IPS-18a (cell line): ENCODE data around the gene CACNA2D1.
A peak's percentile ranks its signal among the peaks of the same experiment; 100 is the strongest.

Source experiments
- H3K27ac ChIP-seq: one replicate; pipeline ENCODE4 v1.5.1; 2013; ENCODE audit warnings: low read length
- H3K27me3 ChIP-seq: one replicate; pipeline ENCODE4 v1.6.1; 2013; ENCODE audit warnings: mild to moderate bottlenecking, low read length; ENCODE audit not compliant: control insufficient read depth, insufficient read depth
- H3K36me3 ChIP-seq: one replicate; pipeline ENCODE4 v1.6.1; 2013; ENCODE audit warnings: low read depth, low read length; ENCODE audit not compliant: control insufficient read depth
- H3K4me1 ChIP-seq: one replicate; pipeline ENCODE4 v1.6.1; 2013; ENCODE audit warnings: low read depth, low read length; ENCODE audit not compliant: control insufficient read depth
- H3K4me3 ChIP-seq: one replicate; pipeline ENCODE4 v1.5.1; 2013; ENCODE audit warnings: low read length
- H3K9ac ChIP-seq: one replicate; pipeline ENCODE4 v1.6.1; 2013; ENCODE audit warnings: mild to moderate bottlenecking, low read length, moderate library complexity
- H3K9me3 ChIP-seq: one replicate; pipeline ENCODE4 v1.6.1; 2013; ENCODE audit warnings: low read depth, low read length; ENCODE audit not compliant: control insufficient read depth

Gene CACNA2D1

GRCh38 chr7:82294382-82294784, 149.2 kb downstream of the CACNA2D1 start:
- no peaks in the 10 kb centered on the region for H3K36me3 ChIP-seq
- no peak overlapping the region for H3K9ac ChIP-seq
- no peak overlapping the region for H3K4me3 ChIP-seq

GRCh38 chr7:82293467-82293866, 150.1 kb downstream of the CACNA2D1 start:
- H3K36me3 ChIP-seq, result no peaks in the 10 kb centered on the region
- no peak overlapping the region for H3K9ac ChIP-seq
- H3K4me1 ChIP-seq, result peaks cover 18% of the 10 kb centered on the region
- no peaks in the 10 kb centered on the region for H3K27me3 ChIP-seq
- H3K27ac ChIP-seq, result no peak overlapping the region
- no peak overlapping the region for H3K4me3 ChIP-seq
- H3K9me3 ChIP-seq, result no peaks in the 10 kb centered on the region

More at GRCh38 chr7:82294382-82294784, 149.2 kb downstream of the CACNA2D1 start:
- Histone ChIP-seq H3K9me3 (no peaks in the 10 kb centered on the region), H3K27me3 (no peaks in the 10 kb centered on the region), H3K27ac (no peak overlapping the region), H3K4me1 (peaks cover 9% of the 10 kb centered on the region)

GRCh38 chr7:82291931-82292330, 151.6 kb downstream of the CACNA2D1 start:
- Histone ChIP-seq H3K27me3 (no peaks in the 10 kb centered on the region), H3K27ac (no peak overlapping the region), H3K9ac (no peak overlapping the region), H3K4me1 (peaks cover 25% of the 10 kb centered on the region), H3K4me3 (no peak overlapping the region), H3K9me3 (no peaks in the 10 kb centered on the region), H3K36me3 (no peaks in the 10 kb centered on the region)

GRCh38 chr7:82289889-82290288, 153.7 kb downstream of the CACNA2D1 start:
- Histone ChIP-seq H3K9ac (no peak overlapping the region), H3K27ac (no peak overlapping the region), H3K36me3 (no peaks in the 10 kb centered on the region), H3K4me3 (no peak overlapping the region), H3K27me3 (no peaks in the 10 kb centered on the region), H3K4me1 (peaks cover 45% of the 10 kb centered on the region), H3K9me3 (no peaks in the 10 kb centered on the region)

GRCh38 chr7:82289152-82289535, 154.4 kb downstream of the CACNA2D1 start:
- H3K4me1 ChIP-seq, result peaks cover 52% of the 10 kb centered on the region
- peak overlapping the region; percentile 6 for H3K27ac ChIP-seq
- no peaks in the 10 kb centered on the region for H3K36me3 ChIP-seq
- H3K9me3 ChIP-seq, result no peaks in the 10 kb centered on the region
- no peaks in the 10 kb centered on the region for H3K27me3 ChIP-seq
- H3K9ac ChIP-seq, result no peak overlapping the region
- peak overlapping the region; percentile 7 for H3K4me3 ChIP-seq

GRCh38 chr7:82286798-82287140, 156.8 kb downstream of the CACNA2D1 start:
- Histone ChIP-seq H3K36me3 (no peaks in the 10 kb centered on the region), H3K27ac (no peak overlapping the region), H3K4me3 (no peak overlapping the region), H3K27me3 (no peaks in the 10 kb centered on the region), H3K4me1 (peaks cover 52% of the 10 kb centered on the region), H3K9ac (no peak overlapping the region), H3K9me3 (no peaks in the 10 kb centered on the region)

GRCh38 chr7:82286096-82286797, 157.3 kb downstream of the CACNA2D1 start:
- H3K9ac ChIP-seq, result no peak overlapping the region
- no peak overlapping the region for H3K4me3 ChIP-seq
- no peak overlapping the region for H3K27ac ChIP-seq
- no peaks in the 10 kb centered on the region for H3K27me3 ChIP-seq
- H3K4me1 ChIP-seq, result peaks cover 52% of the 10 kb centered on the region
- H3K36me3 ChIP-seq, result no peaks in the 10 kb centered on the region
- no peaks in the 10 kb centered on the region for H3K9me3 ChIP-seq

GRCh38 chr7:82284936-82285519, 158.5 kb downstream of the CACNA2D1 start:
- Histone ChIP-seq H3K27me3 (no peaks in the 10 kb centered on the region), H3K4me1 (peaks cover 50% of the 10 kb centered on the region), H3K36me3 (no peaks in the 10 kb centered on the region), H3K4me3 (no peak overlapping the region), H3K27ac (no peak overlapping the region), H3K9ac (no peak overlapping the region), H3K9me3 (no peaks in the 10 kb centered on the region)

GRCh38 chr7:82275342-82275741, 168.2 kb downstream of the CACNA2D1 start:
- no peak overlapping the region for H3K4me3 ChIP-seq
- H3K4me1 ChIP-seq, result no peaks in the 10 kb centered on the region
- no peak overlapping the region for H3K27ac ChIP-seq
- H3K9me3 ChIP-seq, result no peaks in the 10 kb centered on the region
- H3K9ac ChIP-seq, result no peak overlapping the region
- H3K27me3 ChIP-seq, result no peaks in the 10 kb centered on the region
- no peaks in the 10 kb centered on the region for H3K36me3 ChIP-seq

- no peak overlapping the region for H3K9ac ChIP-seq
- H3K27me3 ChIP-seq, result no peaks in the 10 kb centered on the region
- no peaks in the 10 kb centered on the region for H3K9me3 ChIP-seq
- no peak overlapping the region for H3K27ac ChIP-seq
- no peaks in the 10 kb centered on the region for H3K4me1 ChIP-seq
- H3K36me3 ChIP-seq, result no peaks in the 10 kb centered on the region
- H3K4me3 ChIP-seq, result no peak overlapping the region
These were observed 168.9 kb downstream of the CACNA2D1 start for GRCh38 chr7:82274681-82275080.

GRCh38 chr7:82273886-82274285, 169.7 kb downstream of the CACNA2D1 start:
- Histone ChIP-seq H3K9ac (no peak overlapping the region), H3K4me3 (no peak overlapping the region), H3K36me3 (no peaks in the 10 kb centered on the region), H3K9me3 (no peaks in the 10 kb centered on the region), H3K27ac (no peak overlapping the region), H3K27me3 (no peaks in the 10 kb centered on the region), H3K4me1 (no peaks in the 10 kb centered on the region)

- H3K27me3 ChIP-seq, result no peaks in the 10 kb centered on the region
- no peaks in the 10 kb centered on the region for H3K36me3 ChIP-seq
- H3K27ac ChIP-seq, result no peak overlapping the region
- H3K9ac ChIP-seq, result no peak overlapping the region
- H3K4me1 ChIP-seq, result no peaks in the 10 kb centered on the region
- H3K4me3 ChIP-seq, result no peak overlapping the region
- H3K9me3 ChIP-seq, result no peaks in the 10 kb centered on the region
These were observed 172.7 kb downstream of the CACNA2D1 start for GRCh38 chr7:82270870-82271269.
